HG03060 (cell line): ENCODE measurements around the gene NFATC2IP.
"Not testable (repeated sequence)": the region's sequence is repeated elsewhere in the genome, so short reads cannot be mapped to it uniquely, and the experiment has no call there.

Source experiments
- ATAC-seq: cut with Tn5 transposase; IDR thresholded peaks from one replicate; pipeline ENCODE4 v1.9.1; 2021; ENCODE audit warnings: low read depth, moderate number of reproducible peaks; ENCODE audit not compliant: unreplicated experiment

NFATC2IP gene

GRCh38 chr16:28925386-28926228 lies 25.1 kb upstream of the NFATC2IP start:
- peak; percentile 12 for ATAC-seq

GRCh38 chr16:28926284-28926683 lies 24.5 kb upstream of the NFATC2IP start:
- ATAC-seq, result not testable (repeated sequence)

- no peak for ATAC-seq
Measured at GRCh38 chr16:28927815-28928214, 22.9 kb upstream of the NFATC2IP start.

GRCh38 chr16:28930203-28930602 lies 20.5 kb upstream of the NFATC2IP start:
- no peak for ATAC-seq

- ATAC-seq, result no peak
Measured at GRCh38 chr16:28930652-28931051, 20.1 kb upstream of the NFATC2IP start.

GRCh38 chr16:28931801-28932225 lies 18.9 kb upstream of the NFATC2IP start, which contains the start of gene CD19:
CD19 (plus strand) TSS chr16:28931971; CDS start chr16:28932001, 30 bp downstream.
- no peak for ATAC-seq

GRCh38 chr16:28932339-28933141 lies 18.2 kb upstream of the NFATC2IP start:
- no peak for ATAC-seq

- ATAC-seq, result no peak
Measured at GRCh38 chr16:28933171-28933570, 17.6 kb upstream of the NFATC2IP start.

- no peak for ATAC-seq
Measured at GRCh38 chr16:28935346-28935745, 15.4 kb upstream of the NFATC2IP start.

- ATAC-seq, result peak; percentile 59
Measured at GRCh38 chr16:28935924-28936783, 14.6 kb upstream of the NFATC2IP start.

- no peak for ATAC-seq
Measured at GRCh38 chr16:28936784-28937155, 14.0 kb upstream of the NFATC2IP start.

GRCh38 chr16:28937222-28937876 lies 13.4 kb upstream of the NFATC2IP start:
- ATAC-seq, result no peak

- ATAC-seq, result no peak
Measured at GRCh38 chr16:28938721-28939120, 12.0 kb upstream of the NFATC2IP start.

GRCh38 chr16:28939825-28940224 lies 10.9 kb upstream of the NFATC2IP start:
- not testable (repeated sequence) for ATAC-seq

- no peak for ATAC-seq
Measured at GRCh38 chr16:28943281-28943680, 7.5 kb upstream of the NFATC2IP start.

GRCh38 chr16:28946681-28947080 lies 4.1 kb upstream of the NFATC2IP start:
- no peak for ATAC-seq

GRCh38 chr16:28951410-28951943 lies 740 bp downstream of the NFATC2IP start:
- ATAC-seq, result no peak

- no peak for ATAC-seq
Measured at GRCh38 chr16:28958216-28958615, 7.5 kb downstream of the NFATC2IP start.

- ATAC-seq, result no peak
Measured at GRCh38 chr16:28958836-28959235, 8.1 kb downstream of the NFATC2IP start.

- ATAC-seq, result no peak
Measured at GRCh38 chr16:28964072-28964471, 13.3 kb downstream of the NFATC2IP start.
